ENCODE data around the gene CNPY1. TPM values are rescaled to one million over a fixed set of nuclear protein-coding genes. Genes with fewer than 3 reads are reported as not detected.

Gene CNPY1
- total RNA-seq, 1 experiment from 2014 or later: not detected

GRCh38 chr7:155464948-155465739, 81.2 kb downstream of the CNPY1 start:
- Histone ChIP-seq H3K4me1 (replicated peaks; ENCODE audit: insufficient read depth) (no peaks in the 10 kb centered on the region), H3K9me2 (ENCODE audit: insufficient read depth) (no peaks in the 10 kb centered on the region), H3K27ac (no peak overlapping the region), H3K36me3 (ENCODE audit: low read depth) (no peaks in the 10 kb centered on the region), H4K20me1 (ENCODE audit: insufficient read depth) (no peaks in the 10 kb centered on the region; the same call in 1 of the 2 replicates), H3K4me2 (no peak overlapping the region), H3K79me2 (ENCODE audit: low read depth) (no peaks in the 10 kb centered on the region), H3K4me3 (no peak overlapping the region), H3F3A (ENCODE audit: insufficient read depth, low read depth) (no peaks in the 10 kb centered on the region), H3K9me3 (ENCODE audit: insufficient read depth, low read depth) (no peaks in the 10 kb centered on the region), H2AFZ (no peak overlapping the region), H3K27me3 (ENCODE audit: insufficient read depth, low read depth) (peaks cover 99% of the 10 kb centered on the region)
- intact Hi-C loops (cut with micrococcal nuclease; ENCODE audit: unreplicated experiment): no loop called here
- ChIA-PET CTCF (no interaction called here), POLR2A (ENCODE audit: unreplicated experiment) (no interaction called here)
- no TSS peak for BruUV-seq (replicated peaks)
- DNase-seq: no peak
- TF ChIP-seq, protein P1, sequence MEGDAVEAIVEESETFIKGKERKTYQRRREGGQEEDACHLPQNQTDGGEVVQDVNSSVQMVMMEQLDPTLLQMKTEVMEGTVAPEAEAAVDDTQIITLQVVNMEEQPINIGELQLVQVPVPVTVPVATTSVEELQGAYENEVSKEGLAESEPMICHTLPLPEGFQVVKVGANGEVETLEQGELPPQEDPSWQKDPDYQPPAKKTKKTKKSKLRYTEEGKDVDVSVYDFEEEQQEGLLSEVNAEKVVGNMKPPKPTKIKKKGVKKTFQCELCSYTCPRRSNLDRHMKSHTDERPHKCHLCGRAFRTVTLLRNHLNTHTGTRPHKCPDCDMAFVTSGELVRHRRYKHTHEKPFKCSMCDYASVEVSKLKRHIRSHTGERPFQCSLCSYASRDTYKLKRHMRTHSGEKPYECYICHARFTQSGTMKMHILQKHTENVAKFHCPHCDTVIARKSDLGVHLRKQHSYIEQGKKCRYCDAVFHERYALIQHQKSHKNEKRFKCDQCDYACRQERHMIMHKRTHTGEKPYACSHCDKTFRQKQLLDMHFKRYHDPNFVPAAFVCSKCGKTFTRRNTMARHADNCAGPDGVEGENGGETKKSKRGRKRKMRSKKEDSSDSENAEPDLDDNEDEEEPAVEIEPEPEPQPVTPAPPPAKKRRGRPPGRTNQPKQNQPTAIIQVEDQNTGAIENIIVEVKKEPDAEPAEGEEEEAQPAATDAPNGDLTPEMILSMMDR (conservative IDR thresholded peaks at IDR 0.05): no peak
- no peak for TF ChIP-seq EZH2 (IDR thresholded peaks at IDR 0.05; ENCODE audit: low read depth)

- no peak overlapping the region for H3K4me2 ChIP-seq
- no peaks in the 10 kb centered on the region for H3K36me3 ChIP-seq (ENCODE audit: low read depth)
- no peak overlapping the region for H2AFZ ChIP-seq
- TF ChIP-seq, protein P1 (conservative IDR thresholded peaks at IDR 0.05): no peak
- no peak for TF ChIP-seq EZH2 (IDR thresholded peaks at IDR 0.05; ENCODE audit: low read depth)
- H3K9me3 ChIP-seq (ENCODE audit: insufficient read depth, low read depth): no peaks in the 10 kb centered on the region
- ChIA-PET CTCF (no interaction called here), POLR2A (ENCODE audit: unreplicated experiment) (no interaction called here)
- peaks cover 99% of the 10 kb centered on the region for H3K27me3 ChIP-seq (ENCODE audit: insufficient read depth, low read depth)
- no TSS peak for BruUV-seq (replicated peaks)
- no peak overlapping the region for H3K27ac ChIP-seq
- DNase-seq: no peak
- H3K4me3 ChIP-seq: no peak overlapping the region
- H3K4me1 ChIP-seq (replicated peaks; ENCODE audit: insufficient read depth): no peaks in the 10 kb centered on the region
- intact Hi-C loops (cut with micrococcal nuclease; ENCODE audit: unreplicated experiment): no loop called here
- no peaks in the 10 kb centered on the region for H3F3A ChIP-seq (ENCODE audit: insufficient read depth, low read depth)
- H3K79me2 ChIP-seq (ENCODE audit: low read depth): no peaks in the 10 kb centered on the region
- no peaks in the 10 kb centered on the region for H3K9me2 ChIP-seq (ENCODE audit: insufficient read depth)
- H4K20me1 ChIP-seq (ENCODE audit: insufficient read depth): no peaks in the 10 kb centered on the region
These were observed 82.2 kb downstream of the CNPY1 start for GRCh38 chr7:155464183-155464582.

DNA sequence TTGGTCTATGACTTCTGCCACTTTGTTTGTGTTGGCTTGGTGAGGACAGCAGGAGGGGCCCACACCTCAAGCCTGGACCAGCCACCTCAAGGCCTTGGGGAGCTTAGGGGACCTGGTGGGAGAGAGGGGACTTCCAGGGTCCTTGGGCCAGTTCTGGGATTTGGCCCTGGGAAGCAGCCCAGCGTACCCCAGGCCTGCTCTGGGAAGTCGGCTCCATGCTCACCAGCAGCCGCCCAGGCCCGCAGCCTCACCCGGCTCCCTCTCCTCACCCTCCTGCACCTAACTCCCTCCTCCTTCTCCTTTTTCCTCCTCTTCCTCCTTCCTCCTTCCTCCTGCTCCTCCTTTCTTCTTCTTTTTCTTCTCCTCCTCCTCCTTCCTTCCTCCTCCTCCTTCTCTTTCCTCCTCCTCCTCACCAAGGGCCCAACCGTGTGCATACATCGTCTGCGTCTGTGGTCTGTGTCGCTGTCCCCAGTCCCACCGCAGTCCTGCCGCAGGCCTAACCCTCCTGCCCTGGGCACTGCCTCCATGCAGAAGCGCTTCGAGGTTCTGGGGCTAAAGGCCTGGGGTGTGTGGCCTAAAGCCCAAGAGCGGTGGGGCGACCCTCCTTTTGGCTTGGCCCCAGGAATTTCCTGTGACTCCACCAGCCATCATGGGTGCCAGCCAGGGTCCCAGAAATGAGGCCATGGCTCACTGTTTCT, 83.1 kb downstream of the CNPY1 start:
- H3K4me1 ChIP-seq (replicated peaks; ENCODE audit: insufficient read depth): no peaks in the 10 kb centered on the region
- H3K79me2 ChIP-seq (ENCODE audit: low read depth): no peaks in the 10 kb centered on the region
- ChIA-PET CTCF (no interaction called here), POLR2A (ENCODE audit: unreplicated experiment) (no interaction called here)
- no peak for TF ChIP-seq EZH2 (IDR thresholded peaks at IDR 0.05; ENCODE audit: low read depth)
- TF ChIP-seq, protein P1 (conservative IDR thresholded peaks at IDR 0.05): no peak
- H3K27ac ChIP-seq: no peak overlapping the region
- no peaks in the 10 kb centered on the region for H3K36me3 ChIP-seq (ENCODE audit: low read depth)
- no peaks in the 10 kb centered on the region for H3K9me2 ChIP-seq (ENCODE audit: insufficient read depth)
- BruUV-seq (replicated peaks): no TSS peak
- H3K4me2 ChIP-seq: no peak overlapping the region
- H4K20me1 ChIP-seq (ENCODE audit: insufficient read depth): no peaks in the 10 kb centered on the region
- H2AFZ ChIP-seq: no peak overlapping the region
- H3K27me3 ChIP-seq (ENCODE audit: insufficient read depth, low read depth): peaks cover 90% of the 10 kb centered on the region
- no peaks in the 10 kb centered on the region for H3F3A ChIP-seq (ENCODE audit: insufficient read depth, low read depth)
- intact Hi-C loops (cut with micrococcal nuclease; ENCODE audit: unreplicated experiment): no loop called here
- no peak overlapping the region for H3K4me3 ChIP-seq
- DNase-seq: no peak
- H3K9me3 ChIP-seq (ENCODE audit: insufficient read depth, low read depth): no peaks in the 10 kb centered on the region
